Amygdala (tissue), 56 donors: Measurements from ENCODE around the gene FMNL1.
A peak's percentile ranks its signal among the peaks of the same experiment; 100 is the strongest.
"Not testable (repeated sequence)": the region's sequence is repeated elsewhere in the genome, so short reads cannot be mapped to it uniquely, and the experiment has no call there.

Experiments used
- DNase-seq, 56 donors: peaks; one replicate each; lab custom pipeline; 2025; lab: John Stamatoyannopoulos, UW

FMNL1 gene

GRCh38 chr17:45234641-45235415, 13.1 kb downstream of the FMNL1 start:
- no peak for DNase-seq

DNA sequence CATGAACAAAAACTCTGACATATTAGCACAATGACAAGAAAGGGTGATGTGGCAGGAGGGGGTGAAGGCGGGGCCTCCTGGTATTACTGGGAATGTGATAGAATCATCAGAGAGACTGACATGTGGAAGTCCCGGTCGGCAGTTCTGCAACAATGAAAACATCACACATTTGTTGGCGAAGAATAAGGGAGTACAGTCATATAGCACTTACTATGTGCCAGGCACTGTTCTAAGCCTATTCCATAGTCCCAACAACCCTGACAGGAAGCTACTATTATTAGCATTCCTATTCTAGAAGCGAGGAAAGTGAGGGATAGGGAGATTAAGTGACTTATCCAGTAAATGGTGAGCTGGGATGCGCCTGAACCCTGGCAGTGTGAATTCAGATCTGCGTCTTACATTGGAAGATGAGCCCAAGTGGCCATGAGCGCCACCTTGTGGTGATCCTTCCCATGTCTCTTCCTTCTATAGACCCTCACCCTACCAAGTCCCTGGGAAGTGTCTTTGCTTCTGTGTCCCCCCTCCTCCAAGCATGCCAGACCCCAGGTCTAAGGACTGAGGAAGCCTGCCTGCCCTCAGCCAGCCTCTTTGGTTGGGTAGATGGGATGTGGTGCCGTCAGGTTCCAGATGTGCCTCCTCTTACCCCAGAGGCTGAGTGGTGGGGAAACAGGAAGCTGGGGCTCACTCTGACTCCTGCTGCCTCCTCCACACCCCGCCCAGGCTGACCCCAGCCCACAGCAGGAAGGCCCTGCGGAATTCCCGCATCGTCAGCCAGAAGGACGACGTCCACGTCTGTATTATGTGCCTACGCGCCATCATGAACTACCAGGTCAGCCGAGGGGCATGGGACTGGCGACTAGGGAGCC, 14.0 kb downstream of the FMNL1 start:
- DNase-seq: peak in 21 of 56 donors; percentile 12 to 73 (median 28)

- no peak for DNase-seq
Observed at GRCh38 chr17:45236282-45236606, 14.6 kb downstream of the FMNL1 start.

GRCh38 chr17:45237686-45238085, 16.0 kb downstream of the FMNL1 start:
- DNase-seq: no peak

GRCh38 chr17:45238155-45238774, 16.6 kb downstream of the FMNL1 start:
- DNase-seq: no peak

- DNase-seq: peak in 18 of 56 donors; percentile 15 to 58 (median 32)
Observed at GRCh38 chr17:45240905-45241327, 19.2 kb downstream of the FMNL1 start.

DNA sequence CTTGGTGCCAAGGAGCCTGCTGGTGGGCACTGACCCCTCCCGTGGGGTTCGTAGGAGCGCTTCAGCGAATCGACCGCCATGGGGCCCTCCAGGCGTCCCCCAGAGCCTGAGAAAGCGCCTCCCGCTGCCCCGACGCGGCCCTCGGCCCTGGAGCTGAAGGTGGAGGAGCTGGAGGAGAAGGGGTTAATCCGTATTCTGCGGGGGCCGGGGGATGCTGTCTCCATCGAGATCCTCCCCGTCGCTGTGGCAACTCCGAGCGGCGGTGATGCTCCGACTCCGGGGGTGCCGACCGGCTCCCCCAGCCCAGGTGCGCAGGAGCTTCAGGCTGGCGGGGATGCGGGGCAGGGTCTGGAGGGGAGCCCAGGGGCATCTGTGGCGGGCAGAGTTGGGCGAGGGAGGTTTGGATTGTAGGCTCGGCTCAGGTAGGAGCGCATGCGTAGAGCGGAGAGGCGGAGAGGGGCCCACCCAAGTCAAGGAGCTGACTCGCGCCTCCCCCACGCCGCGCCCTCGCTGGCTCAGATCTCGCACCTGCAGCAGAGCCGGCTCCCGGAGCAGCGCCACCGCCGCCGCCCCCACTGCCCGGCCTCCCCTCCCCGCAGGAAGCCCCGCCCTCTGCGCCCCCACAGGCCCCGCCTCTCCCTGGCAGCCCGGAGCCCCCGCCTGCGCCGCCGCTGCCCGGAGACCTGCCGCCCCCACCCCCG, 19.8 kb downstream of the FMNL1 start:
- peak in 20 of 56 donors; percentile 10 to 61 (median 31) for DNase-seq

DNA sequence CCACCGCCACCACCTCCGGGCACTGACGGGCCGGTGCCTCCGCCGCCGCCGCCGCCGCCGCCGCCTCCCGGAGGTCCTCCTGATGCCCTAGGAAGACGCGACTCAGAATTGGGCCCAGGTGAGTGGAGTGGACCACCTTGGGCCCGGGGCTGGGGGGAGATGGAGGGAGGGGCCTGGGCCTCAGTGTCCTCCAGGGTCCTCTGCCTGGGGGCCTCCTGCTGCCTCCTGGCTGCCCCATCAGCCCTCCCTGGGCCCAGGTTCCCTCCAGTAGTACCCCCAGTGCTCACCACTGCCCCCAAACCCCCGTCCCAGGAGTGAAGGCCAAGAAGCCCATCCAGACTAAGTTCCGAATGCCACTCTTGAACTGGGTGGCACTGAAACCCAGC, 20.3 kb downstream of the FMNL1 start:
- no peak for DNase-seq

GRCh38 chr17:45243750-45244149, 22.1 kb downstream of the FMNL1 start:
- DNase-seq: peak in 1 of 56 donors; percentile 13

DNA sequence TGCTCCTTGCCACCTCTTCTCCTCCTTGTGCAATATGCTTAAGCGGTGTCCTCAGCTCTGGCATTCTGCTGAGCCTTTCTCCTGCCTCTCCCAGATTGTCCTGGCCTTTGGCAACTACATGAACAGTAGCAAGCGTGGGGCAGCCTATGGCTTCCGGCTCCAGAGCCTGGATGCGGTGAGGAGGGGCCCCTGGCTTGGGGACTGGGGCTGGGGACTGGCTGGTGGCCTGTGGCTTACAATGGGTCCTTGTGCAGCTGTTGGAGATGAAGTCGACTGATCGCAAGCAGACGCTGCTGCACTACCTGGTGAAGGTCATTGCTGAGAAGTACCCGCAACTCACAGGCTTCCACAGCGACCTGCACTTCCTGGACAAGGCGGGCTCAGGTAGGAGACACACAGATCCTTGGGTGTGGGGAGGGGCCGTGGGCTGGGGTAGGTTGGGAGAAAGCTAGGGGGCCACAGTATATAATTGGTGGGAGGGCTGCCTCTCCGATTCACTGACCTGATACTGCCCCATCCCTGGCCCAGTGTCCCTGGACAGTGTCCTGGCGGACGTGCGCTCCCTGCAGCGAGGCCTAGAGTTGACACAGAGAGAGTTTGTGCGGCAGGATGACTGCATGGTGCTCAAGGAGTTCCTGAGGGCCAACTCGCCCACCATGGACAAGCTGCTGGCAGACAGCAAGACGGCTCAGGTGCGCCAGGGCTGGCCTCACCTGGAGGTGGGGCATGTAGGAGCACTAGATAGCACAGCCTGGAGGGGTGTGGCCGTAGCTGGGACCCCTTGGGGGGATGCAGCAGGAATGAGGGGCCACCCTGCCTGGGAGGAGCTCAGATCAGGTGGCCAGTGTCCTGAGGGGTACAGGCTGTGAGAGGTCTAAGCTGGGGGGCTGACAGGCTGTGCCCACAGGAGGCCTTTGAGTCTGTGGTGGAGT, 23.3 kb downstream of the FMNL1 start:
- DNase-seq: no peak

- no peak for DNase-seq
Observed at GRCh38 chr17:45246338-45246737, 24.7 kb downstream of the FMNL1 start.

- peak in 4 of 56 donors; percentile 24 to 45 (median 39) for DNase-seq
Observed at GRCh38 chr17:45246861-45247428, 25.3 kb downstream of the FMNL1 start.

- peak in 30 of 56 donors; percentile 17 to 74 (median 48) for DNase-seq
Observed at GRCh38 chr17:45247429-45248131, 25.9 kb downstream of the FMNL1 start.

DNA sequence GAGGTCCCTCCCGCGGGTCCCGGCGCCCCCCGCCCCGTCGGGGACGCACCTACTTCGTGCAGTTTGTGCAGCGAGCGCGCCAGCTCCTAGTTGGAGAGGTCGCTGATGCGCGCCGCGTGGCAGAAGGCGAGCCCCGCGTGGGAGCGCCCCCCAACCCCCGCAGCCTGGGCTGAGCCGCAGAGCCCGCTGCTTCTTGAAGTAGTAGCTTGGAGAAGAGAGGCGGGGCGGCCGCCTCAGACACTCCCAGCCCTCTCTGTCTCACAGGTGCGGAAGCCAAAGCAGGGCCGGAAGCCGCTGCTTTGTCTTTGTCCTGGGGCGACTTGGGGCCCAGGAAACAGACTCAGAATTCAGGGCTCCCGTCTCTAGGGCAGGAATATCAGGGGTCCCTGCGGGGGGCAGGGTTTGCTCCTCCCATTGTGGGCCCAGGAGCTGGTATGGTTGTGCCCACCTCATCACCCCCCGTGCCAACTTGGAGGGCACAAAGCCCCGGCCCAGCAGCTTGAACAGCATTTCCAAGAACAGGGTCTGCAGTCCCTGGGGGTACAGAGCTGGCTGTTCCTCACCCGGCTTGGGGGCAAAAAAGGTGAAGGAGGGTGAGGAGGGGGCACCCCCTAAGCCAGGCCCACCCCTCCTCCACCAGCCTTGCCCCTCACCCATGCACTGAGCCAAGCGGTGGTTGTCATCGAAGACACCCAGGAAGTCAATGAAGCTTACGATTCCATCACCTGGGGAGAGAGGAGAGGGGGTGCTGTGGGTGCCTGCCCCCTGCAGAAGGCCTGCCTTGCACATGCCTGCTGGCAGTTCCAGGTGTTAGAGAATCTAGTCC, 26.7 kb downstream of the FMNL1 start:
- no peak for DNase-seq

DNA sequence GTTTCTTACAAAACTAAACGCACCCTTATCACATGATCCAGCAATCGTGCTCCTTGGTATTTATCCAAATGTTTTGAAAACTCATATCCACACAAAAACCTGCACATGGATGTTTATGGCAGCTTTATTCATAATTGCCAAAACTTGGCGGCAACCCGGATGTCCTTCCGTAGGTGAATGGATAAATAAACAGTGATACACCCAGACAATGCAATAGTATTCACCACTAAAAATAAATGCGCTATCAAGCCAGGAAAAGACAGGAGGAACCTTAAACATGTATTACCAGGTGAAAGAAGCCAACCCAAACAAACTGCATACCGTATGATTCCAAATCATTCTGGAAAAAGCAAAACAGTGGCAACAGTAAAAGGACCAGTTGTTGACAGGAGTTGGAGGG, 30.2 kb downstream of the FMNL1 start:
- DNase-seq: no peak

DNA sequence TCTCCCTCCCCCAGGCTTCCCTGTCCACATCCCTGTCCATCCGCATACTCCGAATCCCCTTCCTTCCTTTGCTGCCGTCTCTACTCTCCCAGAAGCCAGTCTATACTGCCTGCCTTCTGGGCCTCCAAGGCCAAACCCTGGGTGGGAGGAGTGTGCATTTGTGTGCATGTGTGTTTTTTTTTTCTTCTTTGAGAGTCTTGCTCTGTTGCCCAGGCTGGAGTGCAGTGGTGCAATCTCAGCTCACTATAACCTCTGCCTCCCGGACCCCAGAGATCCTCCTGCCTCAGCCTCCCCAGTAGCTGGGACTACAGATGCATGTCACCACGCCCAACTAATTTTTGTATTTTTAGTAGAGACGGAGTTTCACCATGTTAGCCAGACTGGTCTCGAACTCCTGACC, 31.6 kb downstream of the FMNL1 start:
- DNase-seq: not testable (repeated sequence)

GRCh38 chr17:45253879-45254278, 32.2 kb downstream of the FMNL1 start:
- DNase-seq: no peak

DNA sequence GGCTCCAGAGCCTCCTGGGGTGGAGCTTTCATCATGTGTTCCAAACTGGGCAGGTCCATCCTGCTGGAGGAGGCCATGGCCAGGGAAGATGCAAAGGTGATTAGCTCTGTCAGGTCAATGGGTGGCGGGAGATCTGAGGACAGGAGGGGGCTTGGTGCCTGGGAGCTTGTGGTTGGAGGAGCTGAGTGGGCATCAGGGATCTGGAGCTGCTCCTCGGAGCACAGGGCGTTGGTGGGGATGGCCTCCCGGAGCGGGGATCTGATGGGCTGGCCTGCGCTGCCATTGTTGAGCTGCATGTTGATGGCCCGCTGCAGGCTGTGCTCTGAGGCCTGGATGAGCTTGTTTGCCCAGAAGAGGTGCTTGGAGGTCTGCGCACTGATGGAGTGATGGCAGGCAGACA, 33.7 kb downstream of the FMNL1 start:
- DNase-seq: no peak
